ENCODE measurements around the gene MCOLN3.

DNA sequence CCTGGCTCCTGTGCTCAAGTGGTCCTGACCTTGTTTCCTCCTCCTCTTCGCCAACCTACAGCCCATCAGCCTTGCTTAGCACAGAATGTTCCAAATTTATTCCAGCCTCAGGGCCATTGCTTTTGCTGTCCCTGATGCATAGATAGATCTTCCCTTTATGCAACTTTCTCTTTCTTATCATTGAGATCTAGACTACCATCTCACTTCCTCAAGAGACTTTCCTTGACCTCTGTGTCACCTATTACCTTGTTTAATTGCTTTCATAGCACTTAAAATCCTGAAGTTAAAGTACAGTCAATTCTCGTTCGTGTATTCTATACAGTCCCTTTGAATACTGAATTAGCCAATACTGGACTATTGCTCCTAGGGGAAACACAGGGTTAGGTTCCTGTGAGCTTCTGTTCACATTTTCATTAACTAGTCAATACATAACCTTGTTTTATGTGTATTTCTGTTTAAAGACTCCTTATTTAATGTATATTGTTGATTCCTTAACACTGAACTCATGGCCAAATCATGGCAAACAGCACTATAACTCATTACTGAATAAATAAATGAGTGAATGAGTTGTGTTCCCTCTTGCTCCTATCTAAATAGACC, 26.2 kb upstream of the MCOLN3 start:
- TF ChIP-seq POLR2A (IDR thresholded peaks at IDR 0.05), result no peak
- TF ChIP-seq, protein P1, sequence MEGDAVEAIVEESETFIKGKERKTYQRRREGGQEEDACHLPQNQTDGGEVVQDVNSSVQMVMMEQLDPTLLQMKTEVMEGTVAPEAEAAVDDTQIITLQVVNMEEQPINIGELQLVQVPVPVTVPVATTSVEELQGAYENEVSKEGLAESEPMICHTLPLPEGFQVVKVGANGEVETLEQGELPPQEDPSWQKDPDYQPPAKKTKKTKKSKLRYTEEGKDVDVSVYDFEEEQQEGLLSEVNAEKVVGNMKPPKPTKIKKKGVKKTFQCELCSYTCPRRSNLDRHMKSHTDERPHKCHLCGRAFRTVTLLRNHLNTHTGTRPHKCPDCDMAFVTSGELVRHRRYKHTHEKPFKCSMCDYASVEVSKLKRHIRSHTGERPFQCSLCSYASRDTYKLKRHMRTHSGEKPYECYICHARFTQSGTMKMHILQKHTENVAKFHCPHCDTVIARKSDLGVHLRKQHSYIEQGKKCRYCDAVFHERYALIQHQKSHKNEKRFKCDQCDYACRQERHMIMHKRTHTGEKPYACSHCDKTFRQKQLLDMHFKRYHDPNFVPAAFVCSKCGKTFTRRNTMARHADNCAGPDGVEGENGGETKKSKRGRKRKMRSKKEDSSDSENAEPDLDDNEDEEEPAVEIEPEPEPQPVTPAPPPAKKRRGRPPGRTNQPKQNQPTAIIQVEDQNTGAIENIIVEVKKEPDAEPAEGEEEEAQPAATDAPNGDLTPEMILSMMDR (IDR thresholded peaks at IDR 0.05), result no peak
